GM19240 (cell line): ENCODE results near the gene CRYGS.
"Not testable (repeated sequence)": the region's sequence is repeated elsewhere in the genome, so short reads cannot be mapped to it uniquely, and the experiment has no call there.

Experiments used
- DNase-seq: peaks from one replicate; pipeline ENCODE4 v3.0.0; 2011; ENCODE audit warnings: low spot score; ENCODE audit not compliant: insufficient read length

The CRYGS gene

DNA sequence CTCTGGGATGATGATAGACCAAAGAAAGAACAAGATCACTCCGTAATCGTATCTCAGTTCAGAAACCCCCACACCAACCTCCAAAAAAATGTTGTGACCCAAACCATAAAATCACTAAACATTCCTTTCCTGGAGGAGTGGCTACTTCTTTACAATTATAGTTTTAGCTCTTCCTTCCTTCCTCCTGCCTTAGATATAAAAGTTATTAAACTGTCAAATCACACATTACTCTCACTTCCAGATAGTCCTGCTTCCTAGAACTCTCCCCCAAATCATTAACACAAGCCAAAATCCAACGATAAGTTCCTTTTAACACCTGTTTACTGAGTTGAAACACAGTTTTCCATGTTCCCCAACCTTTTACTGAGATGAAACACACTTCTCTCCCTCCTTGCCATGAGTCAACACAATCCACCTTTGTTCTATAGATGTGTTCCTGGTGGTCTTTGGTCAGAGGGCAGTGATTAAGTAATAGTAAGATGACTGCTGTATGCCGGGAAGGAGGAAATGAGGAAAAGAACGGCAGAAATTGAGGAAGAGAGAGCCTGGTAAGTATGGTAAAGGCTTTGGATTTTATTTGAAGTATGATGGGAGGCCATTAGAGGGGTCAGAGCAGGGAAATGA lies 8.3 kb upstream of the CRYGS start:
- DNase-seq: no peak

DNA sequence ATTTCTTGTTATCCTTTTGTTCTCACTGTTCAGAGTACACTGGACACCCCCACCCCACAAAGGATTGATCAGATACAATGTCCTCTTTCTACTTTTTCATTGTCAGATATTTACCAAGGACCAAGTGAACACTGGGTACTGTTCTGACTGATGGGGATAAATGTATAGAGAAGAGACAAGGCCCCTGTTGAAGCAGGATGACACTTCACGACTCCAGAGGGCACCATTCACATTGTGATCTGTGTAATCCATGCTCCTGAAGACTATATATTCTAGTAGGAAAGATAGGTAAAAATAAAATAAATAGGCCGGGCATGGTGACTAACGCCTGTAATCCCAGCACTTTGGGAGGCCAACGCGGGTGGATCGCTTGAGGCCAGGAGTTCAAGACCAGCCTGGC lies 7.2 kb upstream of the CRYGS start:
- no peak for DNase-seq

DNA sequence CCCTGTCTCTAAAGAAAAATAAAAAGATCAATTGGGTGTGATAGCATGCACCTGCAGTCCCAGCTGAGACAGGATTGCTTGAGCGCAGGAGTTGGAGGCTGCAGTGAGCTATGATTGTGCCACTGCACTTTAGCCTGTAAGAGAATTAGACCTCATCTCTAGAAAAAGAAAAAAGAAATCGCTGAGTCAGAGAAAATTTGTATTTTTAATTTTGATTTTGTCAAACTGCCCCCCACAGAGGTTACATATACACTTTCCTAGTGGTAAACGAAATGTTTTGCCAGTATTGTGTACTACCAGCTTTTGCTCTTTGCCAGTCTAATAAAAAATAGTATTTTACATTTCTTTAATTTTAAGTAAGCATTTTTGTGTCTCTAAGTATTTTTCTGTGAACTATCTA lies 5.3 kb upstream of the CRYGS start:
- no peak for DNase-seq

DNA sequence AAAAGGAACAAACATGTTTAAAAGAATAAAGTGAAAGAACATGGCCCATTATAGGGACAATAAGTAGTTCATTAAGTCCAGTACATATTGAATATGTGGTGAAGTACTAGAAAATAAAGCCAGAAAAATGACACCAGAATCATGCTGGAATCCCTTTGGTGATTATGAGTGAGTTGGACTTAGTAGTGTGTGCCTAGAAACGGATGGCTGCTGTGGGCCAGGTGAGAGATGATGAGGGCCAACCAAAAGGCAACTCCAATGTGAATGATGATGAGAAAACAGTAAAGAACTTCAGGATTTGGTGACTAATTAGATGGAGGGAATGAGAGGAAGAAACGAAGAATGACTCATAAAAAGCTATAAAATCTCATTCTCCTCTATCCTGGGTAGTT lies 3.3 kb downstream of the CRYGS start:
- no peak for DNase-seq

DNA sequence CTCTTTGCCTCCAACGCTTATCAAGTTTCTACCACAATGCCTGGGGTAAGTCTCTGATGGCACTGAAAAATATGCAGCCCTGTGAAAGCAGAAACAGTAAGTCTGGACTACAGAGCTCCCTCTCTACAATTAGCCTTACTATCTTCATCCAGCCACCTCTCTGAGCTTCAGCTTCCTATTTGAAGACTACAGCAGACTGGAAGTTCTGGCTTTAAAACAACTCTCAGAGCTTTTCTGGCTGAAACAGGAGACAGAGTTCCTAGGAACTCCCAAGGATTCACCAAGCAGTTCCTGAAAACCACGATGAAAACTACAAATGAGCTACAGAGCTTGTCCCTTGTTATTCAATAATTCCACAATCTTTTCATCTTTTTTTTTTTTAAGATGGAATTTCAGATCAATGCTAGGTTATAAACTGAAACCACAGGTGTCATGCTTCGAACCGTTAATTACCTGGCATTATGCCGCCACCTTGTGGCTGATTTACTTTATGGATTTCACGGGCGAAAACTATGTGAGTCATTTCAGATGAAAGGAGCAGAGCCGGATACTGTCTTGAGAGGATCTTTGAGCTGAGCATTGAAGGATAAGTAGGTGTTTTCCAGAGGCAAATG lies 3.9 kb downstream of the CRYGS start:
- peak; percentile 24 for DNase-seq

DNA sequence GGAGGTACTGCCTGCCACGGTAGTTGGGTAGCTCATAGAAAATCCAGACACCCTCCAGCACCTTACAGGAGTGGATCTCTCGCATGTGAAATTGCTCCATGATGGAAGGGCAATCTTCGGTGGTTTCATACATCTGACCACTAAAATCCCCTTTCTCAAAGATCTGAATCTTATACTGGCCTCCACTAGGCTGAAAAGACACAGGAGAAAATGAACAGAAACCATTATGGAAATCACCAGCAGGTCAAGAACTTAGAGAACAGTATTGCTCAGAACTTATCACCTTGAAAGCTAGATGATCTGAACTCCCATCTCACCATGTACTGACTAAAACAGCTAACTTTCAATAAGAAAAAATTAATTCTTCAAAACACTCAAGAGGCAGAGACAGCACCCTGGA lies 5.4 kb downstream of the CRYGS start:
- DNase-seq: no peak

DNA sequence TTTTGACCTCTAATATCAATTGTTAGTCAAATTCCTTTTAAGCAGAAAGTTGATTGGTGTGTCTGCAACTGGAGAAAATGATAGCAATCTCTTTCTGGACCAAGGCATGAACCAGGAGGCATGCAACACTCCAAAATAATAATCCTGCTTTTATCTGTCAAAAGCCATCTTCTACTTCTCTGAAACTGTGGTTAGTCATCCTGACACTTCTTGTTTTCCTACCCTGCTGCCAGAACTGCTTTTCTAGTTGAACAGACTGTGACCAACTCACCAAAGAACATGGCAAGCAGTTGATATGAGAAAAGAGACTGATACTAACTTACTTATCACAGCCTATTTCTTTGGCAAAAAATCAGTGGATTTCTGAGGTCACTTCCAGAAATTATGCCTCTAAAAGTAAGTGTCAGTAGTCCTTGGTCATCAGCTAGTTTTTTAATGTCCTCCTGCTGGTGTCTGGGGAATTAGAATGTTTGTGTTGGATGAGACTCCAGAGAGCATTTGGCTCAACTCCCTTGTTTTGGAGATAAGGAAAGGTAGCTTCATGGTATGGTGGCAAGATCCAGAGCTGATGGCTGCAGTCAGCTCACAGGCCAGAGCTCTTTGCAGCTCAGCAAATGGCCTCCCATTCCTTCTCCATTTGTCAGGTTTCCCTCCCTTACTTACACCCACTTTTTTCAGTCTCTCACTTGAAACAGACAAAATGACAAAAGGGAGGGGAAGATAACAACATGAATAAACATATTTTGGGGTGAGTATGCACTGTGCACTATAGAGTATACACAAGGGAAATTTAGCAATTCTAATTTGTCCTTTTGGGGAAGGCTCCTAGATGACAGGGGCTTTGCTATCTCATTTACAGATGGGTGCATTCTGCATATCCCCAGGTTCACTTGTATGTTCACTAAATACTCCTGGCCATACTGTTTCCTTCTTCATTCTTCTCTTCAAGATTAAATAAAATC lies 7.0 kb downstream of the CRYGS start:
- DNase-seq: no peak

DNA sequence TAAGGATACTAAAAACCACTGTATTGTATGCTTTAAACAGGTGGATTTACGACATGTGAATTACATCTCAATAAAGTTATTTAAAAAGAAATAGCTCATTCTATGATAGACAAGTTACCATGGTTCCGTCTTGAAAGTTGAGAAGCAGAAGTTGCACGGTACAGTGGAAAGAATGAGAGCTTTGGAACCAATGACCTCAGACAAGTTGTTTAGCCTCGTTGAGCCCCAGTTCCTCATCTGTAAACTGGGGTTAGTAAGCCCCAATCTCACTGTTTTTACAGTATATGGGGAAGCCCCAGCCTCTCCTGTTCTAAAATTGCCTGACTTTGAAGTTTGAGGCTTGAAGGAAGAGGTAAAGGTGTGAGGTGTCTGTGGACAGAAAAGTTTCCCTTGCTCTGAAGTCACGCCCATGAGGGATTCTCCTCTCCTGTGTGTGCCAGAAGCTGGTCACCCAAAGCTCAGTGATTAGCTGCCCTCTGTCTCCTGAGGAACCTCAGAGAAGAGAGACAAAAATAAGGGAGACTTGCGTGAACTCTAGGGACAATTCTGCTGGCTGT lies 10.0 kb downstream of the CRYGS start:
- DNase-seq: no peak

DNA sequence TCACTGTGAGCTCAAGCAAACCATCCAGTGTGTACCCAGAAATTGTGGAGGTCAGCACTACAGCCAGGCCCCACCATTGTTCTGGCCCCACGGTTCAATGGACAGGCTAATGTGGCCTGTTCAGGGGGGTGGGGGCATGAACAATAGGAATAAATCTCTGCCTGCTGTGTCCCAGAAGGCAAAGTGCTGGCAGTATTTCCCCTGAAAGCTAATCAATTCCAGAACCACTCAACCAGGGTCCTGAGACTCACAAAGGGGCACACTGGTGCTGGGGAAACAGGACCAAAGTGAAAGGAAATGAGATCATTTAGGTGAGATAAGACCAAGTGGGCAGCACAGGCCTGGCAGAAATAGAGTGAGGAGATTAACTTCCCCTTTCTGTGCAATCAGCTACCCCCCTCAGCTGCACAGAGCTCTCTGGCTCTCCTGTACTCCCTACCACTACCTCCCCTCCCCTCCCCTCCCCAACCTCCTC lies 11.5 kb downstream of the CRYGS start:
- DNase-seq: no peak

DNA sequence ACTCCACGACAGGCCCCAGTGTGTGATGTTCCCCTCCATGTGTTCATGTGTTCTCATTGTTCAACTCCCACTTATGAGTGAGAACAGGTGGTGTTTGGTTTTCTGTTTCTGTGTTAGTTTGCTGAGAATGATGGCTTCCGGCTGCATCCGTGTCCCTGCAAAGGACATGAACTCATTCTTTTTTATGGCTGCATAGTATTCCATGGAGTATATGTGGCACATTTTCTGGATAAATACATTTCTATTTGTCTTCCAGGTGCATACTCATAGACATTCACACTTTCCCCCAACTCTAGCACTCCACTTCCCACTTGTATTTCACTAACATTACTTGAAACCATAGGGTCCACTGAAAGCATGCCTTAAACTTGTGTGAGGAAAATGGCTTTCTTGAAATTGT lies 12.5 kb downstream of the CRYGS start:
- not testable (repeated sequence) for DNase-seq

DNA sequence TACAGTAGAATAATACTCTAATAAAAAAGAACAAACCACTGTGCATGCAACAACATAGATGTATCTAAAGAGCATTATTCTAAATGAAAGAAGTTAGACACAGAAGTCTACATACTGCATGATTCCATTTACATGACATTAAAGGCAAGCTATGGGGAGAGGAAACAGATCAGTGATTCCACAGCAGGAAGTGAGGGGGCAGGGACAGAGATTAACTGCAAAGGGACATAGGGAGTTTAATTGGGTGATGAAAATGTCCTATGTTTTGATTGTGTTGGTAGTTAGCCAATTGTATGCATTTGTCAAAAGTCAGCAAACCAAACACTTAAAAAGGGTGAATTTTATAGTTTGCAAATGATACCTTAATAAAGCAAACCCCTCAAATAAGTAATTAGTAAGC lies 13.8 kb downstream of the CRYGS start:
- no peak for DNase-seq

DNA sequence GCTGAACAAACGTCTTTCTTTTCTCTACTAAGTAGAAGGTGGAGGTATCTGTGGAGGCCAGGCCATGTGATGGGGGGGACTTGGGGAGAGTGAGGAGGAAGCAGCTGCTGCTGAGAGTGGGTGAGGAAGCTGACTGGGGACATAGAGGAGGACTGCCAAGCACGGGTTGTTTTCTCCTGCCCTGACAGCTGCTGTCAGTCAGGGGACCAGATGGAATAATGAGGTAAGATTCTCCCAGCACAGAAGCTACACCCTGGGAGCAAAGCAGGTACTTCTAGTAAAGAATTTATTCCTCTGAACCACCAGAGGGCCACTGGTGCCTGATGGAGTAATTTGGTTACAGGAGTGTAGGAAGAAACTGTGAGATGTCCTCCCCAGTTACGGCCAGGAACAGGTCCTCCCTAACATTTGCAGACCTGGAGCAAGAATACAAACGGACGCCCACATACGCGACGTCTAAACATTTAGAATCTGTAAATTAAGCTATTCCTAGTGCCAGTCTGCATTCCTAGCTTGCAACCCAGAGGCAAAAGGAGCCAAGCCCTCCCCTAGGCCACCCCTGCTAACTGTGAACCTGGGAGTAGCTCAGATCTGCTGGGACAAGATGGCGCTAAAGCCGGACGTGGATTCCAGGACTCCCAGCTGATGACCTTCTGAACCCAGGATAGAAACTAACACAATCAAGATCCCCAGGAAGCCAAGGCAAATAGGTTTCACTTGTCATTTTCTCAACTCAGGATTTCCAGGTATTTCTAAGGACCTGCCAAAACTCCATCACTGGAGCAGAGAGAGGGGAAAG lies 14.8 kb downstream of the CRYGS start:
- no peak for DNase-seq

DNA sequence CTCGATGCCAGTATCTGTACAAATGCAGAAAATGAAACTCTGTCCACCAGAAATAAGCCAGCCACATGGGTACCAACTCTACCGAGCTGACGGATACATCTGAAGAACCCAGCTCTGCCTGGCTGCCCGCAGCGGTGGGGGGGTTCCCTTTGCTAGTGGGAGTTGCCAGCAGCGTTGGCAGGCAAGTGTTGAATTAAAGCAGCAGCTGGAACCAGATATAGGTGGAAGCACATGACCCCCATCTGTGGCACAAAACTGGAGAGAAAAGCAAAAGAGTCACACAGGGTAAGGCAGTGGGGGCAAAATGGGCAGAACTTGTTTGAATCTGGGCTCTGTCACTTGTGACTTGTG lies 17.9 kb downstream of the CRYGS start:
- DNase-seq: no peak

DNA sequence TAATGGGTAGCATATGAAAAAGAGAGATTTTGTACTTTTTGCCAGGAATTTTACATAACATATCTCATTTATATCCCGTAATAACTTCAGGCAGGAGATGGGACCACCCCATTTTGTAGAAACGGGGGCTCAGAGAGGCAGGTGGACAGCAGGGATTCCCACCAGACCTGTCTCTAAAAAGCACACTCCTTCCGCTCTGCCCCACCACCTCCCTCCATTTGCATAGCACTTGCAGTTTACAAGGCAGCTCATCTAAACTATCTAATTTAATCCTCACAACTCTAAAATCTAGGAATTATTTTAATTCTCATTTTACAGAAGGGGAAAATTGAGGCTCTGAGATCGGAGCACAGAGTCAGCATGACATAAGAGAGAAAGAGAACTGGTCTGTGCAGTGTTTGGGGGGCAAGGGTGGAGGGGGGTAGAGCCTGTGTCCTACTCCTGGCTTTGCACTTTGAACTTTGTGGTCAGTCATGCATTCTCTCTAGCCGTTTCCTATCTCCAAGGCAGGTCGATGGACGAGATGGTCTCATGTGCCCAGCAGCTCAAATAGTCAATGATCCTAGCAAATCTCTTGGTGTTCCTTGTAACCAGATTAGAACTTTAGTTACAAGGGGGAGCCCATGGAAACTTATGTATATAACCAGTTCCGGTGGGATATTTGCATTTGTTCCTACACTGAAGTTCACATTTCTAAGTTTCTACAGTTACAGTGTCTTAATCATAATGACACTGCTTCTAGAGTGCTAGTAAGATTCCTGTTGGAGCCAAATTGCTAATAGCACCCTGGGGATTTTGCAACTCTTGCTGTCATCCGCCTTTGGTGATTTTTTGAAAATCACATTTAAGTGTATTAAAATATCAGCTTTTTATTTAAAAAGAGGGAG lies 18.6 kb downstream of the CRYGS start:
- no peak for DNase-seq

DNA sequence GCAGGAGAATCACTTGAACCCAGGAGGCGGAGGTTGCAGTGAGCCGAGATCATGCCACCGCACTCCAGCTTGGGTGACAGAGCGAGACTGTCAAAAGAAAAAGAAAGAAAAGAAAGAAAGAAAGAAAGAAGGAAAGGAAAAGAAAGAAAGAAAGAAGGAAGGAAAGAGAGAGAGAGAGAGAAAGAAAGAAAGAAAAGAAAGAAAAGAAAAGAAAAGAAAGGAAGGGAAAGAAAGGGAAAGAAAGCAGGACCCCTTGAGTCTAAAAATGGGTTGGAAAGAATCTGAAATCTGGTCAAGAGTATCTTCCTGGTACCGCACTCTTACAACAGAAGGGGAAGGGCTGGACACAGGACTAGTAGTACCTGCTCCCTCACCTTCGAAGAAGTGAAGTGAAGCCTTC lies 19.6 kb downstream of the CRYGS start:
- no peak for DNase-seq

DNA sequence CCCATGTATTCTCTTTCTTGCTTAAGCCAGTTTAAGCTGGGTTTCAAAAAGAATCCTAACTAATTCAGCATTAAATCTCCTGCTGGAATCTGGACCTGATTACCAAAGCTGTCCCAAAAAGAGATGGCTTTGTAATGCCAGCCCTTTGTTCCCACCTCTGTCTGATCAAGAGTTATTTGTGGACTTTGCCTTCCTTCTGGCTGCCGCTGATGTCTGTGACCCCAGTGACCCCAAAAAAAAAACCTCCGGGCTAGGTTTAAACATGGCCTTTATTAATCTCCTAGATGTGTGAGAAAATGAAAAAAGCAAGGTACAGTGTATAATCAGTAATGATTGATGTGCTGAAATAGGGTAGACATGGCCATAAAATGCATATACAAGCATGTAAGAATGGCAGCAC lies 20.7 kb downstream of the CRYGS start:
- no peak for DNase-seq

DNA sequence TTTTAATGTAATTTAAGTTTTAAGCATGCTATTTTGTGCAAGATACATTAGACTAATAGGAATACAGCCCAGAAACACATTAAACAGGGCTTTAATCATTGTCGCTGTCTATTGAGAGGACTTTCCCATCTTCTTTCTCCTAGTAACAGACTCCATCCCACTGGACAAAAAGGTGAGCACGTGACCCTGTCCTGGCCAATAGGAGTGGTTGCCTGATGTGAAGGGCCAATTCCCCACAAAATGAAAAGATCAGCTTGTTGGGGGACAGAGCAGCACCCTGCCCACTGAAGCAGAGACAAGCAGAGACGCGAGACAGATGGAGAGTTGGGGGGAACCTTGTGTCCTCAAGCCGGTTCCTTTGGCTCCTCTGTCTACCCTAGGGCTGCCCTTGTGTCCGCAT lies 21.2 kb downstream of the CRYGS start:
- DNase-seq: no peak

DNA sequence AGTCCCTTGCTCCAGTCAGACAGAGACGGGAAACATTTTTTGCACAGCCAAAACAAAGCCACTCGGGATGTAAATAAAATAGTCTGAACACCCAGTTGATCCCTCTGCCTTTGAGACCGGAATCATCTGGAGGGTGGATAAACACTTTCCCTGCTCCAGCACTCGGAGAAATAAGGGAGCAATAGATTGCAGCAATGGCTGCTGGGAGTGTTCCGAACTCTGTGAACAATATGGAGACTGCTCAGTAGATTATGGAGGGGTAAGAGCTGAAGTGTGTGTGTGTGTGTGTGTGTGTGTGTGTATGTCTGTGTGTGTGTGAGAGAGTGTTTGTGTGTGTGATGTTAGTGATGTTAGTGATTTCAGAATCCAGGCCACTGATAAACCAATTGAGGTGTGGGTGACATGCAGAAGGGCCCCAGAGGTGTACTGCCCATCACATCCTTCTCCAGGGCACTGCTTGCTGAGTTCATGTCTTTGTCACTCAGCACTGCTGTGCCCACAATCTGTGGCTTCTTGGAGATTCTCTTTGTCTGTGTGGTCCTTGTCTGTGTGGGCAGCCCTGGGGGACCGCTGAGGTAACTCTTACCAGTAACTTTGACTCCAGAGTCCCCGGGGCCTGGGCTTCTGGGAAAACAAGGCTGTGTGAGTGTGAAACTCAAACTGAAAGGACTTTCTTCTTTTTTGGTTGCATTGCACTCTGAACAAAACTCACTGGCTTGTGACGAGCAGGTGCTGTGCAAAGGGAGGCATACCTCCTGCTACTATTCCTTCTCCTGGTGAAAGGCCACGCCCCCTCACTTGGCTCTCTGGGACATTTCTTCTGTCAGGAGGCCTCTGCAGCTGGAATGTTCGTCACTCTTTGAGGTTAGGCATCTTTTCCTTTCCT lies 23.0 kb downstream of the CRYGS start:
- DNase-seq: no peak

DNA sequence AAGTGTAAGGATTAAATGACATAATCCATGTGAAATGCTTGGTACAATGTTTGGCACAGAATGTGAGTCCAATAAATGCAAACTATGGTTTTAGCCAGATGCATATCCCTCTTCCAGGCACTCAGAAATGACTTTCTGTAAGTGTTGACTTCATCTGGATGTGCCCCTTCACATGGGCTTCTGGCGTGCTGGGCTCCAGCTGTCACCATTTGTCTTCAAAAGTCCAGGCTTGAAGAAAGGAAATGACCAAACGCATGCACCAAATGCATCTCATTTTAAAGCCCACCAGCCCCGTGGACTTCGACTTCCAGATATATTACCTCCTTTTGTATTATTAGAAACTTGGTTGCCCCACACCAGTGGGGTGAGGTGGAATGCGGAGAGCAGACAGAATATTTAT lies 23.7 kb downstream of the CRYGS start:
- no peak for DNase-seq
